Heart left ventricle (tissue), 16 donors: ENCODE results near the gene CPNE5. TPM values are rescaled to one million over a fixed set of nuclear protein-coding genes. Genes with fewer than 3 reads are reported as not detected.
"Not testable (repeated sequence)": the region's sequence is repeated elsewhere in the genome, so short reads cannot be mapped to it uniquely, and the experiment has no call there.

Source experiments
- ATAC-seq, 4 donors: fragments of 200-7000 bp; cut with Tn5 transposase; one replicate each; pipeline ENCODE4 v1.9.1; 2020 to 2022; ENCODE audit warnings: moderate library complexity in 4 of 4, mild to moderate bottlenecking in 3 of 4, moderate number of reproducible peaks in 1 of 4
- DNase-seq, 5 donors: peaks; one replicate each; pipeline ENCODE4 v3.0.0-alpha.2; 2020
- H3K27ac ChIP-seq, 12 donors: fragments of 200-600 bp; sonication (generic) in 4 of 12; one replicate each; pipeline versions ENCODE4 v1.5.0 to v1.8.0; 2016 to 2022; ENCODE audit warnings: mild to moderate bottlenecking in 2 of 12
- H3K27me3 ChIP-seq, 9 donors: fragments of 200-600 bp; sonication (generic) in 2 of 9; one replicate each; pipeline versions ENCODE4 v1.5.1 to v1.8.0; 2016 to 2022; ENCODE audit warnings: mild to moderate bottlenecking in 3 of 9
- H3K36me3 ChIP-seq, 9 donors: fragments of 200-600 bp; sonication (generic) in 2 of 9; one replicate each; pipeline versions ENCODE4 v1.5.0 to v1.8.0; 2018 to 2022; ENCODE audit warnings: mild to moderate bottlenecking in 2 of 9
- H3K4me1 ChIP-seq, 12 donors: fragments of 200-600 bp; sonication (generic) in 4 of 12; one replicate each; pipeline versions ENCODE4 v1.5.0 to v1.8.0; 2016 to 2022; ENCODE audit warnings: mild to moderate bottlenecking in 3 of 12
- H3K4me3 ChIP-seq, 12 donors: fragments of 200-600 bp; sonication (generic) in 4 of 12; one replicate each; pipeline versions ENCODE4 v1.5.0 to v1.8.0; 2017 to 2022; ENCODE audit warnings: mild to moderate bottlenecking in 9 of 12, moderate library complexity in 4 of 12
- H3K9me3 ChIP-seq, 12 donors: fragments of 200-600 bp; sonication (generic) in 4 of 12; one replicate each; pipeline versions ENCODE4 v1.5.0 to v1.8.0; 2016 to 2022; ENCODE audit warnings: mild to moderate bottlenecking in 1 of 12
- CTCF ChIP-seq, 12 donors: fragments of 200-600 bp; sonication (generic) in 4 of 12; IDR thresholded peaks; one replicate each; pipeline versions ENCODE4 v1.5.0 to v1.8.0; 2018 to 2022; ENCODE audit warnings: antibody characterized with exemption in 12 of 12, mild to moderate bottlenecking in 5 of 12
- POLR2A ChIP-seq, 2 donors: fragments of 450-650 bp; IDR thresholded peaks; one replicate each; pipeline ENCODE4 v1.6.1; 2017; ENCODE audit warnings: antibody characterized with exemption in 2 of 2, mild to moderate bottlenecking in 2 of 2, moderate library complexity in 2 of 2
- WGBS, 4 donors: extraction: QIAGEN DNeasy Blood & Tissue Kit in 2 of 4; methylation state at CpG; one replicate each; pipeline versions ENCODE4 v1.1.5 to v1.1.7; 2013 to 2018; 5-methylcytosine and 5-hydroxymethylcytosine counted together
- intact Hi-C, 10 donors: fragments of 100-400 bp; cut with DNase I; formaldehyde crosslinking; loops; one replicate each; pipeline versions ENCODE4 v1.11.1 to v1.14.2; 2022
- polyA plus RNA-seq, 2 donors: library from polyadenylated mRNA; stranded (reverse); fragments of 200-250 nt; gene quantifications; one replicate each; pipeline ENCODE4 v1.2.3, GENCODE V29; 2013
- total RNA-seq, 9 donors: library from RNA; depleted of rRNA in 2 of 9; stranded (reverse); fragments of >200 nt in 2 of 9; fragmentation: NEBNext Ultra II Directional in 3 of 9; extraction: Animal tissue kit (Norgen Biotek cat#: 25700) in 3 of 9; gene quantifications; one replicate each; pipeline versions ENCODE4 v1.1.0 to v1.2.4, GENCODE V29; 2016 to 2023
- donor health status: ischemic (EF 13 %, LVEDD 7.1; RV severe dilation, severe dysfunction).
- donor health status: healthy with polysubstance abuse.
- donor health status: DM: no; HTN: yes; CAD: no.
- donor health status: DM: no; HTN: no; CAD: no.
- donor health status: ischemic (EF 25% LVEDD 6.9; RV normal size, moderate dysfunction).
- donor health status: ischemic (EF 25% LVEDD 5.7; RV mildly dilated, moderate dysfunction).
- donor health status: healthy.
- donor health status: DM: yes; HTN: yes; CAD: no.
- donor health status: ischemic (EF 35%, LVEDD 5.7; RV mildly dilated, moderate dysfunction).
- donor health status: nonischemic (EF 11% LVEDD 7.7; RV severe dilation, severe dysfunction).
- donor health status: DM: yes; HTN: yes; CAD: no.
- donor health status: PGD.
- donor health status: ischemic (EF 29% LVEDD 5.4; RV normal size, mild dysfunction).
- donor health status: nonischemic (EF 23%, LVEDD 6.1; RV moderate dilation, normal function).

The CPNE5 gene
- total and polyA plus RNA-seq, 11 donors: 4.0 to 111 (median 13.4) TPM

DNA sequence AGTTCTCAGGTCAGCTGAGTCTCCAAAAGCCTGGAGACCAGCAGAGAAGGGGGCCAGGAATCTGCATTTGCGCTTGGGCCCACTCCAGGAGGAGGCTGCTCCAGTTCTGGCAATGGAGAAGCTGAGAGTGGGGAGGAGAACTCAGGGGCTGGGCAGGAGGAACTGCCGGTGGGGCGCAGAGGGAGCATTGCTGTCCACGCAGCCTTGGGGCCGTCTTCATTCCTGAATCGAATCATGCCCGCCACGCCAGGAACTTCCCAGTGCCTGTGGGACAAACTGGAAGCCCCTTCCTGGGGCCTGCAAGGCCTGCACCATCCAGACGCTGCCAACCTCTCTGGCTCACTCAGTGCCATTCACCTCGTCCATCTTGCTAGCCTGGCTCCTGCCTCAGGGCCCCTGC lies 124.7 kb downstream of the CPNE5 start:
- no peak for TF ChIP-seq POLR2A (IDR thresholded peaks at IDR 0.05)
- TF ChIP-seq CTCF (IDR thresholded peaks at IDR 0.05): no peak
- Histone ChIP-seq H3K4me3 (no peak overlapping the region), H3K4me1 (no peaks in the 10 kb centered on the region), H3K9me3 (no peaks in the 10 kb centered on the region), H3K27ac (no peak overlapping the region), H3K36me3 (no peaks in the 10 kb centered on the region), H3K27me3 (no peaks in the 10 kb centered on the region)
- ATAC-seq (no peak), DNase-seq (no peak)
- intact Hi-C loops: no loop called here
- WGBS, 4 donors: 84 to 90% (median 88%) methylated on average over 7 to 10 of the region's 10 CpGs

DNA sequence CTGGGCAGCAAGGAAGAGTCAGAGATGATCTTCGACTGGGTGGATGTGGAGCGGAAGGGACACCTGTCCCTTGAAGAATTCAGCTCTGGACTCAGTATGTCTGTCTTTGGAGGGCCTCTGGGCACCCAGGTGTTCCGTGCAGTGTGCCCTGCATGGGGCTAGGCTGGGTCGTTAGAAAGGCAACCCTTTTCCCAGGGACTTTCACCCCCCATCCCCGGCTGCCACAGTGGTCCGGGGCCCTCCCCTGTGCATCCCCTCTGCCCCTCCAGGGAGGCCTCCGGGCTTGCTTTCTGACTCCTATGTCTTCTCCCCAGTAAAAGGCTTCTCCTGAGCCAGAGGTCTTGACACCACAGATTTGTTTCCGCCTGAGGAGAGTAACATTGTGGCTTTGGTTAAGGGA lies 125.4 kb downstream of the CPNE5 start:
- WGBS, 4 donors: 89 to 91% (median 90%) methylated on average over 7 to 8 of the region's 8 CpGs
- no peaks in the 10 kb centered on the region for H3K27me3 ChIP-seq
- no peaks in the 10 kb centered on the region for H3K9me3 ChIP-seq
- DNase-seq (no peak), ATAC-seq (no peak)
- no peaks in the 10 kb centered on the region for H3K4me1 ChIP-seq
- no peak overlapping the region for H3K27ac ChIP-seq
- H3K4me3 ChIP-seq: no peak overlapping the region
- TF ChIP-seq POLR2A (IDR thresholded peaks at IDR 0.05): no peak
- TF ChIP-seq CTCF (IDR thresholded peaks at IDR 0.05): no peak
- no peaks in the 10 kb centered on the region for H3K36me3 ChIP-seq
- intact Hi-C loops: no loop called here

- no peak for TF ChIP-seq POLR2A (IDR thresholded peaks at IDR 0.05)
- no peak for DNase-seq
- Histone ChIP-seq H3K27me3 (no peaks in the 10 kb centered on the region), H3K4me1 (no peaks in the 10 kb centered on the region), H3K27ac (no peak overlapping the region), H3K36me3 (no peaks in the 10 kb centered on the region), H3K4me3 (no peak overlapping the region), H3K9me3 (no peaks in the 10 kb centered on the region)
- intact Hi-C loops: no loop called here
- 83 to 91% (median 88%) methylated on average over 4 of the region's 4 CpGs for WGBS, 4 donors
- no peak for ATAC-seq
Measured at GRCh38 chr6:36712816-36713215, 126.4 kb downstream of the CPNE5 start.

DNA sequence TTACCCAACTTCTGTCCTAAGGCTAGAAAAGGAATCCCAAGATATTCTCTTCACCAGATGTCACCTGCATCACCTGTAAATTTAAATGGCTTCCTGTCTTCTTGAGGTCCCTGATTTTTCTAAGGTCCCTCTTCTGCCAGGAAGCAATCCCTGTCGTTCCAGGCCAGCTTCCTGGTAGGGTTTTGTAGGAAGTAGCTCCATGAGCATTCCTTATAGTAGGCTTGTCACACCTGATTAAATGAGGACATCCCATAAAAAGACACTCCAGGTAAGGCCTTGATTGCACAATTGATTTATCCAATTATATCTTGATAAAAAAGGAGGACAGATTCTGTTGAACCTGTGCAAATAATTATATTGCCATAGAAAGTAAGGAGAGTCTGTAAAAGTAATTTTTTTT lies 132.9 kb downstream of the CPNE5 start:
- DNase-seq (no peak), ATAC-seq (no peak)
- Histone ChIP-seq H3K9me3 (no peaks in the 10 kb centered on the region), H3K4me1 (peaks cover 0 to 6% (median 0%) of the 10 kb centered on the region in 12 donors), H3K27me3 (no peaks in the 10 kb centered on the region), H3K4me3 (no peak overlapping the region), H3K27ac (no peak overlapping the region), H3K36me3 (no peaks in the 10 kb centered on the region)
- TF ChIP-seq POLR2A (IDR thresholded peaks at IDR 0.05) (no peak), CTCF (IDR thresholded peaks at IDR 0.05) (no peak)
- WGBS, 4 donors: 43 to 67% (median 60%) methylated on average over 1 of the region's 1 CpG
- intact Hi-C loops: no loop called here

GRCh38 chr6:36704961-36705577 lies 134.2 kb downstream of the CPNE5 start:
- ATAC-seq, DNase-seq, H3K27ac ChIP-seq, H3K9me3 ChIP-seq, H3K27me3 ChIP-seq, H3K36me3 ChIP-seq, H3K4me3 ChIP-seq, intact Hi-C loops: not testable (repeated sequence)
- peaks cover 0 to 11% (median 0%) of the 10 kb centered on the region in 12 donors for H3K4me1 ChIP-seq
- WGBS, 4 donors: 70 to 78% (median 75%) methylated on average over 7 of the region's 7 CpGs
